Stomach (tissue), 4 donors: ENCODE results near the gene AIM2.

Source experiments
- POLR2A ChIP-seq, 4 donors: fragments of 450-650 bp; IDR thresholded peaks; one replicate each; pipeline ENCODE4 v1.6.1; 2016; ENCODE audit warnings: antibody characterized with exemption in 4 of 4, control low read depth in 2 of 4, mild to moderate bottlenecking in 1 of 4, moderate library complexity in 1 of 4
- POLR2AphosphoS5 ChIP-seq, 3 donors: sonication (generic); formaldehyde crosslinking; IDR thresholded peaks; one replicate each; pipeline ENCODE4 v1.6.1; 2016; ENCODE audit warnings: antibody characterized with exemption in 3 of 3
- TF ChIP-seq, protein P1 (sequence below), 7 experiments: fragments of 450-650 bp in 4 of 7; fragments of 200-600 bp in 3 of 7; sonication (generic) in 3 of 7; IDR thresholded peaks; one replicate each; pipeline ENCODE4 v1.5.1; 2016 to 2019; ENCODE audit warnings: antibody characterized with exemption in 7 of 7, control low read depth in 2 of 7, mild to moderate bottlenecking in 1 of 7

- TF ChIP-seq, protein P1, sequence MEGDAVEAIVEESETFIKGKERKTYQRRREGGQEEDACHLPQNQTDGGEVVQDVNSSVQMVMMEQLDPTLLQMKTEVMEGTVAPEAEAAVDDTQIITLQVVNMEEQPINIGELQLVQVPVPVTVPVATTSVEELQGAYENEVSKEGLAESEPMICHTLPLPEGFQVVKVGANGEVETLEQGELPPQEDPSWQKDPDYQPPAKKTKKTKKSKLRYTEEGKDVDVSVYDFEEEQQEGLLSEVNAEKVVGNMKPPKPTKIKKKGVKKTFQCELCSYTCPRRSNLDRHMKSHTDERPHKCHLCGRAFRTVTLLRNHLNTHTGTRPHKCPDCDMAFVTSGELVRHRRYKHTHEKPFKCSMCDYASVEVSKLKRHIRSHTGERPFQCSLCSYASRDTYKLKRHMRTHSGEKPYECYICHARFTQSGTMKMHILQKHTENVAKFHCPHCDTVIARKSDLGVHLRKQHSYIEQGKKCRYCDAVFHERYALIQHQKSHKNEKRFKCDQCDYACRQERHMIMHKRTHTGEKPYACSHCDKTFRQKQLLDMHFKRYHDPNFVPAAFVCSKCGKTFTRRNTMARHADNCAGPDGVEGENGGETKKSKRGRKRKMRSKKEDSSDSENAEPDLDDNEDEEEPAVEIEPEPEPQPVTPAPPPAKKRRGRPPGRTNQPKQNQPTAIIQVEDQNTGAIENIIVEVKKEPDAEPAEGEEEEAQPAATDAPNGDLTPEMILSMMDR (IDR thresholded peaks at IDR 0.05): no peak
- TF ChIP-seq POLR2AphosphoS5 (IDR thresholded peaks at IDR 0.05): no peak
- no peak for TF ChIP-seq POLR2A (IDR thresholded peaks at IDR 0.05)
Measured at GRCh38 chr1:159120317-159120716, 43.8 kb upstream of the AIM2 start.
